HUES6 (cell line): ENCODE measurements around the gene PANK4.
"Not testable (repeated sequence)": the region's sequence is repeated elsewhere in the genome, so short reads cannot be mapped to it uniquely, and the experiment has no call there.

ENCODE experiments used
- H3K27ac ChIP-seq: 2 replicates; pipeline ENCODE4 v1.7.0; 2013; ENCODE audit warnings: low read depth, mild to moderate bottlenecking, low read length, inconsistent platforms
- H3K27me3 ChIP-seq: 2 replicates; pipeline ENCODE4 v1.6.1; 2013; ENCODE audit warnings: low read length; ENCODE audit not compliant: control insufficient read depth, insufficient read depth
- H3K36me3 ChIP-seq: 2 replicates; pipeline ENCODE4 v1.6.1; 2013; ENCODE audit warnings: low read length; ENCODE audit not compliant: control insufficient read depth, insufficient read depth
- H3K4me1 ChIP-seq: 2 replicates; pipeline ENCODE4 v1.6.1; 2013; ENCODE audit warnings: low read length; ENCODE audit not compliant: control insufficient read depth, insufficient read depth
- H3K4me3 ChIP-seq: 2 replicates; pipeline ENCODE4 v1.5.1; 2013; ENCODE audit warnings: low read depth, low read length
- H3K9ac ChIP-seq: one replicate; pipeline ENCODE4 v1.6.1; 2013; ENCODE audit warnings: mild to moderate bottlenecking, low read length
- H3K9me3 ChIP-seq: 2 replicates; pipeline ENCODE4 v1.6.1; 2013; ENCODE audit warnings: low read depth, low read length; ENCODE audit not compliant: control insufficient read depth, insufficient read depth

PANK4 gene

DNA sequence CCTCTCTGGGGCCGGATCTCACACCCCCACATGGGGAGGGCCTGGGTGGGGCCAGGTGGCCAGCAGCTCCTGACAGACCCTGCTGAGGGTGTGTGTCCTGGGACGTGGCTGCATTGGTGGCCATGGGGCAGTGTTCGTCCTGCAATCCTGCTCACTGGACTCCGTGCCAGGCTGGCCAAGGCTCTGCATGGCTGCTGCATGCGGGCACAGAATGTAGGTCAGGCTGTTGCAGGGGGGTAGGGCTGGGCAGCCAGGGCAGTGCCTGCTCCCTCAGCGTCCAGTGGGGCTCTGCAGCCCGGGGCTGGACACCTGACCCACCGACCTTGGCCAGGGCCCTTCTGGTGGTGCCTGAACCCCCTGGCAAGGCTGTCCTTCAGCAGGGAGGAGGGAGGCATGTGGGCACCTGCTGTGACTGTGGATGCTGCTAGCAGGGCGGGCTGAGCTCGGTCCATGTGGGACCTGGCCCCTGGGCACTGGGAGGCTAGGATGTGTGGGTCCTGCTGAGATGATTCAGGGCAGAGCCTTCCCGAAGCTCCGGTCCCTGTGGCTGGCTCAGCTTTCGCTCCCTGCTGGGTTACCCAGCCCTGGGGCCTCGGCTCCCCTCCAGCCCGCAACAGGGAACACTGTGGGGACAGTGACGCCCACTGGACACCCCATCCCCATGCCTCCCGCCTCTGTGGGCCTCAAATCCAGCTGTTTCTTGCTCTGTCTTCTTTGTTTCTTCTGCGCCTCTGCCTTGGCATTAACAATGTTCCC lies 65.2 kb downstream of the PANK4 start:
- H3K36me3 ChIP-seq = no peaks in the 10 kb centered on the region
- H3K27me3 ChIP-seq = peaks cover 13% of the 10 kb centered on the region; the same call in 1 of the 2 replicates
- no peak overlapping the region for H3K9ac ChIP-seq
- H3K4me3 ChIP-seq = no peak overlapping the region
- no peaks in the 10 kb centered on the region for H3K9me3 ChIP-seq
- no peaks in the 10 kb centered on the region for H3K4me1 ChIP-seq
- H3K27ac ChIP-seq = no peak overlapping the region

DNA sequence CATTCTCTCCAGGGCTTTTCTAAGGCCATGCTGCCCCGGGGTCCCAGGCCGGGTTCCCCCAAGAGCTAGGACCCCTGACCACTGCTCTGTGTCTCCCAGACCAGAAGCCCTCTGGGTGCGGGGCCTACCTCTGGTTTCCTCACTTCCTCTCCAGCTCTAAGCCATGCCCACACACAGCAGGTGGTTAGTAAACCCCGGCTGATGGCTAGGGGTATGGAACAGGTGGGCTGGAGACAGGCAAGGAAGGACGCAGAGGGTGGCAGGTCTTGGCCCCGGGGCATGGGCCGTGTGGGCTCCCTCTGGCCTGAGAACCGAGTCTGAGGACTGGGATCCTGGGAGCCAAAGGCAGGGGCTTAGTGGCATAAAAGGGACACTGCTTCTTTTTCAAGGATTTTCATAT lies 66.2 kb downstream of the PANK4 start:
- H3K27me3 ChIP-seq = peaks cover 13% of the 10 kb centered on the region; the same call in 1 of the 2 replicates
- no peaks in the 10 kb centered on the region for H3K36me3 ChIP-seq
- no peaks in the 10 kb centered on the region for H3K4me1 ChIP-seq
- H3K9ac ChIP-seq = no peak overlapping the region
- H3K4me3 ChIP-seq = no peak overlapping the region
- no peak overlapping the region for H3K27ac ChIP-seq
- H3K9me3 ChIP-seq = no peaks in the 10 kb centered on the region

- Histone ChIP-seq H3K27me3 (peaks cover 13% of the 10 kb centered on the region; the same call in 1 of the 2 replicates), H3K4me1 (no peaks in the 10 kb centered on the region)
These were observed 66.6 kb downstream of the PANK4 start for GRCh38 chr1:2459757-2460156.

DNA sequence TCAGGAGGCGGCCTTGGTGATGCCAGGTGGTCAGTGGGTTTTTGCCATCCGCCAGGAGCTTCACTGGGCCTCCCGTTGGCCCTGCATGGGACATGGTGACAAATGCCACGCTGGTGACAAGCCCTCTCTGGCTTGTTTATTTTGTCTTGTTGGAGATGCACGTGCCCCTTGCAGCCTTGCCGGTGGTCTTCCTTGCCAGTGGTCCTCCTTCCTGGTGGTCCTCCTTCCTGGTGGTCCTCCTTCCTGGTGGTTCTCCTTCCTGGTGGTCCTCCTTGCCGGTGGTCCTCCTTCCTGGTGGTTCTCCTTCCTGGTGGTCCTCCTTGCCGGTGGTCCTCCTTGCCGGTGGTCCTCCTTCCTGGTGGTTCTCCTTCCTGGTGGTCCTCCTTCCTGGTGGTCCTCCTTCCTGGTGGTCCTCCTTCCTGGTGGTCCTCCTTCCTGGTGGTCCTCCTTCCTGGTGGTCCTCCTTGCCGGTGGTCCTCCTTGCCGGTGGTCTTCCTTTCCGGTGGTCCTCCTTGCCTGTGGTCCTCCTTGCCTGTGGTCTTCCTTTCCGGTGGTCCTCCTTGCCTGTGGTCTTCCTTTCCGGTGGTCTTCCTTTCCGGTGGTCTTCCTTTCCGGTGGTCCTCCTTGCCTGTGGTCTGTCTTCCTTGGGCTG lies 67.2 kb downstream of the PANK4 start:
- not testable (repeated sequence) for H3K4me3 ChIP-seq, H3K27me3 ChIP-seq, H3K36me3 ChIP-seq, H3K9me3 ChIP-seq, H3K27ac ChIP-seq, H3K9ac ChIP-seq, H3K4me1 ChIP-seq

More at GRCh38 chr1:2459757-2460156, 66.6 kb downstream of the PANK4 start:
- H3K9me3 ChIP-seq = no peaks in the 10 kb centered on the region
- H3K27ac ChIP-seq = no peak overlapping the region
- H3K9ac ChIP-seq = no peak overlapping the region
- H3K36me3 ChIP-seq = no peaks in the 10 kb centered on the region
- H3K4me3 ChIP-seq = no peak overlapping the region

DNA sequence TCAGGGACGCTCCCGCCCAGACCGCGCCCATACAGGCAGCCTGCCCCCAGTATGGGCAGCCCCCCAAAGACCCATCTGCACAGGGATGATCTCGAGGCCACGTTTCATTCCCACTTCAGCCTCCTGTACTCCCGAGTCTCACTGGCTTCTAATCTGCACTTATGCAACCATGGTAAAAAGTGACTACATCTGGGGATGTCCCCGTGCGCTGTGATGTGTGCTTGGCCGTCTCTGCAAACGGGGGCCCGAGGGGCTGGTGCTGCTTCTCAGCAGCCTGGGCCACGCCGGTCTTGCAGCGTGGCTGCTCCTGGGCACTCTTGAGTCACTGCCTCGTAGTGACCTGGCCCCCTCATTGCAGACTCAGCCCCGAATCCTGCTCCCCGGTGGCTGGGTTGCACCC lies 67.7 kb downstream of the PANK4 start:
- H3K4me1 ChIP-seq = no peaks in the 10 kb centered on the region
- no peaks in the 10 kb centered on the region for H3K36me3 ChIP-seq
- H3K4me3 ChIP-seq = no peak overlapping the region
- no peak overlapping the region for H3K27ac ChIP-seq
- no peak overlapping the region for H3K9ac ChIP-seq
- no peaks in the 10 kb centered on the region for H3K9me3 ChIP-seq
- H3K27me3 ChIP-seq = peaks cover 6% of the 10 kb centered on the region; the same call in 1 of the 2 replicates
